ENCODE results near the gene MTARC2.

GRCh38 chr1:220788900-220789299 lies 40.8 kb downstream of the MTARC2 start:
- TF ChIP-seq, protein P1, sequence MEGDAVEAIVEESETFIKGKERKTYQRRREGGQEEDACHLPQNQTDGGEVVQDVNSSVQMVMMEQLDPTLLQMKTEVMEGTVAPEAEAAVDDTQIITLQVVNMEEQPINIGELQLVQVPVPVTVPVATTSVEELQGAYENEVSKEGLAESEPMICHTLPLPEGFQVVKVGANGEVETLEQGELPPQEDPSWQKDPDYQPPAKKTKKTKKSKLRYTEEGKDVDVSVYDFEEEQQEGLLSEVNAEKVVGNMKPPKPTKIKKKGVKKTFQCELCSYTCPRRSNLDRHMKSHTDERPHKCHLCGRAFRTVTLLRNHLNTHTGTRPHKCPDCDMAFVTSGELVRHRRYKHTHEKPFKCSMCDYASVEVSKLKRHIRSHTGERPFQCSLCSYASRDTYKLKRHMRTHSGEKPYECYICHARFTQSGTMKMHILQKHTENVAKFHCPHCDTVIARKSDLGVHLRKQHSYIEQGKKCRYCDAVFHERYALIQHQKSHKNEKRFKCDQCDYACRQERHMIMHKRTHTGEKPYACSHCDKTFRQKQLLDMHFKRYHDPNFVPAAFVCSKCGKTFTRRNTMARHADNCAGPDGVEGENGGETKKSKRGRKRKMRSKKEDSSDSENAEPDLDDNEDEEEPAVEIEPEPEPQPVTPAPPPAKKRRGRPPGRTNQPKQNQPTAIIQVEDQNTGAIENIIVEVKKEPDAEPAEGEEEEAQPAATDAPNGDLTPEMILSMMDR (IDR thresholded peaks at IDR 0.05) = no peak
- TF ChIP-seq POLR2A (IDR thresholded peaks at IDR 0.05) = no peak

Measured in stomach (tissue), 4 donors.